NCI-H1417 (cell line): Measurements from ENCODE around the gene UNC5B.

Experiments used
- DNase-seq, 3 experiments: peaks; one replicate each; lab custom pipeline; 2025; lab: John Stamatoyannopoulos, UW

The UNC5B gene

DNA sequence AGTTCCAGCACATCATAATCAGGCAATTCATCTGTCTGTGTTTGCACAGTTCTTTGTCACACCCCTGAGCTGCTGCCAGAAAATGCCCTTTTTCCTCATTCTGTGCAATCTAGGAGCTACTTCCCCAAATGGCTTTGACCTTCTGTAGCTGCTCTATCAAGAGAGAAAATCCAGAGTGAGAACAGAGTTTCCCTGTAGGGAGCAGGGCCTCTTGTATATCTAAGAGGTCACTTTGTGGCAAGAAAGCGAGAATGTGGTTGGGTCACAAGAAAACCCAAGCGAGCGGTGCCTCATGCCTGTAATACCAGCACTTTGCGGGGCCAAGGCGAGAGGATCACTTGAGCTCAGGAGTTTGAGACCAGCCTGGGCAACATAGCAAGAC lies 131.0 kb downstream of the UNC5B start:
- no peak for DNase-seq

DNA sequence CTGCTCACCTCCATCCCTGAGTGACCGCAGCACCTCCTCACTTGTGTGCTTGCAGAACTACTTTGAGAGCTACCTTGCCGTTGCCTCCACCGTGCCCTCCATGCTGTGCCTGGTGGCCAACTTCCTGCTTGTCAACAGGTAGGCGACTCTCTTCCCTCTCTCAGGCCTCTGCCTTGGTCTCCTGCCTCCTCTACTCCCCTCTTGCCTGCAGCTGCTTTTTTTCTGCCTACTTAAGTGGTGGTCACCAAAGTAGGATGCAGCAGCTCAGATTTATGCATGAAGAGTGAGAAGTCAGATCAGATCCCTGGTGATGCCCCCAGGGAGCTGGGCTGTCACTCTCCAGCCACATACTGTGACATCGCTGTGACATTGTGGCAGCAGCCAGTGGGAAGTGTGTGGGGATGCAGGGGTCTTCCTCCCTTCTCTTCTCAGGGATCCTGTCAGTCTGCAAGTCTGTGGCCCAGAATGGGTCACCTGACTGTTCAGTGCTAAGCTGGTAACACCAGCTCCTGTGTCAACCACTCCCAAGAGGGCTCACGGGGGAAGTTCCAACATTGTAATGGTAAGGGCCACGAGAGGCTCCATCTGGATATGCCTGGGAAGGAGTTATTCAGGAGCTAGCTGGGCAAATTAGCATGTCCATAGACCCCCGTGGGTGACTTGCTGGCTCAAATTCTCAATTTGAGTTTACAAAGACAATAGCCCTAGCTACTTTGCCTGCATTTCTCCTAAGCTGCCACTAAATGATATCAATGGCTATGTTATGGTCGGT lies 132.0 kb downstream of the UNC5B start:
- no peak for DNase-seq

DNA sequence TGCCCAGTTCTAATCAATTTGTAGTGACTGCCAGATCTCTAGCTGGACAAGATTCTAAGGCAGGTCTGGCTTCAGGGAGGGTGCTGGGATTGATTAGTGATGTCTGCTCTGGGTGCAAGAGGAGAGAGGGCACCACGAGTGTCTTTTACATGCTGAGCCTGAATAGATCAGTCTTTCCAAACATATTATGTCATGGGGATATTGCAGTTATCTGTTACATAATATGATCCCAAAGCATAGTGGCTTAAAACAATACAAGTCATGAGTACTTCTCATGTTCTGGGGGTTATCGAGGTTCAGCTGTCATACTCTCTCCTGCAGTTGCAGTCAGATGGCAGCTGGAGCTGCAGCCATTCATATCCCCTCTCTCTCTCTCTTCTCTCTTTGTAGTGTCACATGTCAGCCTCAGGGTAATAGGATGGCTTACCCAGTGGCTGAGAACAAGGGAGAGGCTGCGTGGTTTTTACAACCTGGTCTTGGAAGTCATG lies 132.7 kb downstream of the UNC5B start:
- no peak for DNase-seq

DNA sequence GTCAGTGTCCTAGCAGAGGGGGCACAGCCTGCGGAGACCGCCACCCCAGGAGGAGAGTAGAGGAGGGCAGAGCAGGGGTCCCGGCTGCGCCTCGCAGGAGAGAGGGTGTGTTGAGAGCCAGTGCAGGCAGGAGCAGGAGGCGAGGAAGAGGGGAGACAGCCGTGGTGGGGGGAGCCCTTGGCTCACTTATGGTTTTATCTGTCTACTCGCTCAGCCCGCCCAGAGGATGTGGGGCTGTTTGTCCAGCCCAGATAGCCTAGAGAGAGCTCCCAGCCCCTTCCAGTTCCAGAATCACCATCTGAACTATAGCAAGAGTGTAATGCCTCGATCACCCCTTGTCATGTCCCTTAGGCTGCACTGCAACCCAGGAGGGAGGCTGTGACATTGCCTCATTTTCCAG lies 133.3 kb downstream of the UNC5B start:
- DNase-seq, result no peak

DNA sequence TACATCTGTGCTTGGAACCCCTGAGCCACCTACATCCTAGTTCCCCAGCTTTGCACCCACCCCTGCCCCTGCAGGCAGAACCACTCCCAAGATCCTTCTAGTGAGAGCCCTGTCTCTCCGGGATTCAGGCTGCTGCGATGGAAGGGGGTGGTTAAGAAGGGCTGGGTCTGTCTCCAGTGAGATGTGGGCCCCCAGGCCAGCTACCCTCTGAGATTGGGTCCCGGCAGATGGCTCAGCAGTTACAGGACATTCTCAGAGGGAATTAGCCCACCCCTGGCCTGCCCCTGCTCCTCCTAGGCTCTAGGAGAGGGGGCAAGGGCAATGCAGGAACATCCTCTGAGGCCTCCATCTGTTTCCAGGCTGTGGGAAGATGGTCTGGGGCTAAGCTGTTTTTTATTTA lies 134.4 kb downstream of the UNC5B start:
- DNase-seq, result no peak

DNA sequence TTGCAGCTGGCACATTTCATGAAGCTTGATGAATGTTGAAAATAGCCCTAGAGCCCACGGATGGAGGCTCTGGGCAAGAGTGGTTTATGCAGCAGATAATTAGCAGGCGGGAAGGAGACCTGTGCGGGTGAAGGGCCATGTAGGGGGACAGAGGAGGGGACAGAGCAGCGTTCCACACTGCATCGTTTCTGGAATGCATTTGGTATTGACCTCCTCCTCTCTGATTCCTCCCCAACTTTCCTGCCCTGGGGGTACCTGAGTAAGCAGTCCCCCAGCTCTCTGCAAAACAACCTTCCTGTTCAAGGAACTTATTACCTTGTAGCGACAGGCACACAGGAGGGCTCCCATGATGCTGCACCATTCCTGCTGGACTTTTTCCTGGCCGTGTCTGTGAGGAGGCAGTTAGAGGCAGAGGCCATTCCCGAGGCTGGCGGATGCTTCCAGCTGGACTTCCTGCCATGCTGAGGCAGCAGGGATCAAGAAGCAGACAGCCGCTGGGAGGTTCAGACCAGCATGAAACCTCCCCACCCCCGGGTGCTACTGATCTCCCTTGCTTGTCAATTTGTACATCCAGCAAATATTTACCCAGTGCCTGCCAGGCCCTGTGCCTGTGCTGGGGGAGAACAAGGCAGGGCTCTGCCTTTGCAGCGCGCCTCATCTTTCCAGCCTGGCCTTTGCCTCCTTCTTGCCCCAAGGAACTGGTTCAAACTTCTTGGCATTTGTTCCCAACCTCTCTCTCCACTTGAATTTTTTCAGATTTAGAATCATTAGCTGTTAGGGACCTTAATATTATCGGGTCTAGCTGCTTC lies 135.4 kb downstream of the UNC5B start:
- DNase-seq, result peak in 2 of 3 experiments; percentile 53 to 70

DNA sequence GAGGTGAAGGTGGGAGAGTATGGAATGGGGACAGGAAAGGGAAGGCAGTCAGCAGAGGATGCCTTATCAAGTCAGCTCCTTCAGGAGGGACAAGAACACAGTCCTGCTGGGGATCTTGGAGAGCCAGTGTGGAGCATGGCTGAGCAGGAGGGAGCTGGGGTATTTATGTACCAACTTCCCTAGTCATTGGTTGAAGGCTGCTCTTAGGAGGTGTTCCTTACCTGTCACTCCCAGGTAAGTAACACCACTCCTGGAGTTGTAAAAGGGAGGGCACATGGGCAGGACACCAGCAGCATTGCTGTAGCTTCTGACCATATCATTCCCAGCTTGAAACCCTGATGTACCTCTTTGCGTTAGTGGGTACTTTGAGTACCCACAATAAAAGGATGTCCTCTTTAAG lies 136.5 kb downstream of the UNC5B start:
- DNase-seq, result no peak

DNA sequence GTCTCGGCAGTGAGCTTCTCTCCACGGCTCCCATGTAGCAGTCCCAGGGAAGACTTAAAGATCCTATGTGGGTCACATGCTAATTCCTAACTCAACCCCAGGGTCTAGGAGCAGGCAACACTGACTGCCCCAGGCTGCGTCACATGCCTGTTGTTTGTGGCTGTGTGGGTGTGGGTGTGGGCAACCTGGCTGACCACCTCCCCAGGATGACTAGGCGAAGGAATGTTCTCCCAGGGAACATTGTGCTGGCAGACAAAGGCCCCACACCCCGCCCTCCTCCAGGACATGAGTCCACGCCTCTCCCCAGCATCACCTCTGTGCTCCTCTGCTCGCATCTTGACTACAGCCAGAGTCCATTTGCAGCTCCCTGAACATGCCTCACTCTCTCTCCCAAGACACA lies 137.0 kb downstream of the UNC5B start:
- DNase-seq, result no peak

DNA sequence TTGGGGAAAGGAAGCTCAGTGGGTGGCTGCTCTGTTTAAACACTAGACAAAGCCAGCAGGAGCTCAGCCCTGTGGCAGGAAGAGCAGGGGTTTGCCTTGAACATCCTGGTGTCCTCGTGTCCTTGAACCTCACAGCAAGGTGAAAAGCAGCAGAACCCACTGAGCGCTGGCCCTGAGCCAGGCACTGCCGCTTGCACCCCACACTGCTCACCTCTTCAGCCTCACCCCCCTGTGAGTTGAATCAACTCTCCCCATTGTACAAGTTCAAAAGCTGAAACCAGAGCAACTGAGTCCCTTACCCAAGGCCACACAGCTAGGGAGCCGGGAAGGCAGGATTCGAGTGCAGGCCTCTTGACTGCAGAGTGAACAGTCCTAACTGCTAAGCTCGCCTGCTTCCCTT lies 138.7 kb downstream of the UNC5B start:
- peak in 1 of 3 experiments; percentile 7 for DNase-seq

DNA sequence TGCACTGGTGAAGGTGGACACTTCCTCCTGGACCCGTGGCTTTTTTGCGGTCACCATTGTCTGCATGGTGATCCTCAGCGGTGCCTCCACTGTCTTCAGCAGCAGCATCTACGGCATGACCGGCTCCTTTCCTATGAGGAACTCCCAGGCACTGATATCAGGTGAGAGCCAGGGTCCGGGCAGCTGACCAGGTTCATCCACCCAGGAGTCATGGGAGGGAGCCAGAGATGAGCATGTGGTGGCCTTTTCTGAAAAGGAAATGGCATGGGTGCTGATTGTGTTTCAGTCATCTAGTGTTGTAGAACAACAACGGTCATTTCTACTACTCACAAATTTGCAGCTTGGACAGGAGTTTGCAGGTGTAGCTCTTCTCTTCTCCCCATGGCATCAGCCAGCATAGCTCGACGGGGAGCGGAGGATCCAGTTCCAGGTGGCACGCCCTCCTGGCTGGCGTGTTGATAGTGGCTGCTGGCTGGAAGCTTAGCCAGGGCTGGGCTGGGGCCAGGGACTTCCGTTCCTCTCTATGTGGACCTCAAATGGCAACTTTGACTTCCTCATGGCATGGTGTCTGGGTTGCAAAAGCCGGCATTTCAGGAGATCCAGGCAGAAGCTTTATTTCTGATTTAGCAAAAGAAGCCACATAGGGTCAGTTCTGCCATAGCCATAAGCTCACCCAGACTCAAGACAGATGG lies 139.4 kb downstream of the UNC5B start:
- no peak for DNase-seq
